ENCODE results near the gene CD72. TPM values are rescaled to one million over a fixed set of nuclear protein-coding genes. Genes with fewer than 3 reads are reported as not detected.

CD72 gene
- total RNA-seq, 2 donors from 2014 or later = 3.3 to 3.9 TPM

- WGBS, 2 donors = 66 to 77% methylated on average over 4 to 7 of the region's 7 CpGs
- TF ChIP-seq POLR2A (IDR thresholded peaks at IDR 0.05) = no peak
- TF ChIP-seq, protein P1, sequence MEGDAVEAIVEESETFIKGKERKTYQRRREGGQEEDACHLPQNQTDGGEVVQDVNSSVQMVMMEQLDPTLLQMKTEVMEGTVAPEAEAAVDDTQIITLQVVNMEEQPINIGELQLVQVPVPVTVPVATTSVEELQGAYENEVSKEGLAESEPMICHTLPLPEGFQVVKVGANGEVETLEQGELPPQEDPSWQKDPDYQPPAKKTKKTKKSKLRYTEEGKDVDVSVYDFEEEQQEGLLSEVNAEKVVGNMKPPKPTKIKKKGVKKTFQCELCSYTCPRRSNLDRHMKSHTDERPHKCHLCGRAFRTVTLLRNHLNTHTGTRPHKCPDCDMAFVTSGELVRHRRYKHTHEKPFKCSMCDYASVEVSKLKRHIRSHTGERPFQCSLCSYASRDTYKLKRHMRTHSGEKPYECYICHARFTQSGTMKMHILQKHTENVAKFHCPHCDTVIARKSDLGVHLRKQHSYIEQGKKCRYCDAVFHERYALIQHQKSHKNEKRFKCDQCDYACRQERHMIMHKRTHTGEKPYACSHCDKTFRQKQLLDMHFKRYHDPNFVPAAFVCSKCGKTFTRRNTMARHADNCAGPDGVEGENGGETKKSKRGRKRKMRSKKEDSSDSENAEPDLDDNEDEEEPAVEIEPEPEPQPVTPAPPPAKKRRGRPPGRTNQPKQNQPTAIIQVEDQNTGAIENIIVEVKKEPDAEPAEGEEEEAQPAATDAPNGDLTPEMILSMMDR (IDR thresholded peaks at IDR 0.05) = no peak
- peaks cover 15% of the 10 kb centered on the region for H3K4me1 ChIP-seq
- DNase-seq (peak in 1 of 4 donors; percentile 12), ATAC-seq (peak; percentile 17)
- no peaks in the 10 kb centered on the region for H3K36me3 ChIP-seq (replicated peaks in 1 of 2; ENCODE audit: insufficient read depth in 1 of 2, low read depth in 2 of 2)
- no peak overlapping the region for H3K4me3 ChIP-seq
- intact Hi-C loops (cut with DNase I) = loop anchor here (5.0 kb wide), 1 partner anchor 80 kb away; the partner anchor contains the start of genes CREB3 and TLN1
- H3K27ac ChIP-seq = peak overlapping the region in 3 of 4 donors; percentile 17 to 56 (median 45)
- no peaks in the 10 kb centered on the region for H3K9me3 ChIP-seq
- no peaks in the 10 kb centered on the region for H3K27me3 ChIP-seq
Observed at GRCh38 chr9:35651956-35652828, 34.0 kb upstream of the CD72 start.

- intact Hi-C loops (cut with DNase I) = loop anchor here (5.0 kb wide), 1 partner anchor 82 kb away; the partner anchor contains the start of genes CREB3 and TLN1
- no peak for ATAC-seq
- DNase-seq = peak in 1 of 4 donors; percentile 12
- Histone ChIP-seq H3K4me3 (no peak within 1 kb of the TSS), H3K9me3 (no peaks in the 10 kb centered on the region), H3K4me1 (peaks cover 16% of the 10 kb centered on the region), H3K27me3 (no peaks in the 10 kb centered on the region), H3K36me3 (replicated peaks in 1 of 2; ENCODE audit: insufficient read depth in 1 of 2, low read depth in 2 of 2) (no peaks in the 10 kb centered on the region), H3K27ac (no peak within 1 kb of the TSS)
- TF ChIP-seq POLR2A (IDR thresholded peaks at IDR 0.05) = no peak
- TF ChIP-seq, protein P1 (IDR thresholded peaks at IDR 0.05) = no peak
- 75 to 83% methylated on average over 12 to 22 of the region's 22 CpGs for WGBS, 2 donors
Observed at GRCh38 chr9:35650341-35651158, 32.3 kb upstream of the CD72 start, which contains the start of gene SIT1. TSS of gene SIT1 (minus strand) at chr9:35650931. CDS start at chr9:35650853, 78 bp downstream.

DNA sequence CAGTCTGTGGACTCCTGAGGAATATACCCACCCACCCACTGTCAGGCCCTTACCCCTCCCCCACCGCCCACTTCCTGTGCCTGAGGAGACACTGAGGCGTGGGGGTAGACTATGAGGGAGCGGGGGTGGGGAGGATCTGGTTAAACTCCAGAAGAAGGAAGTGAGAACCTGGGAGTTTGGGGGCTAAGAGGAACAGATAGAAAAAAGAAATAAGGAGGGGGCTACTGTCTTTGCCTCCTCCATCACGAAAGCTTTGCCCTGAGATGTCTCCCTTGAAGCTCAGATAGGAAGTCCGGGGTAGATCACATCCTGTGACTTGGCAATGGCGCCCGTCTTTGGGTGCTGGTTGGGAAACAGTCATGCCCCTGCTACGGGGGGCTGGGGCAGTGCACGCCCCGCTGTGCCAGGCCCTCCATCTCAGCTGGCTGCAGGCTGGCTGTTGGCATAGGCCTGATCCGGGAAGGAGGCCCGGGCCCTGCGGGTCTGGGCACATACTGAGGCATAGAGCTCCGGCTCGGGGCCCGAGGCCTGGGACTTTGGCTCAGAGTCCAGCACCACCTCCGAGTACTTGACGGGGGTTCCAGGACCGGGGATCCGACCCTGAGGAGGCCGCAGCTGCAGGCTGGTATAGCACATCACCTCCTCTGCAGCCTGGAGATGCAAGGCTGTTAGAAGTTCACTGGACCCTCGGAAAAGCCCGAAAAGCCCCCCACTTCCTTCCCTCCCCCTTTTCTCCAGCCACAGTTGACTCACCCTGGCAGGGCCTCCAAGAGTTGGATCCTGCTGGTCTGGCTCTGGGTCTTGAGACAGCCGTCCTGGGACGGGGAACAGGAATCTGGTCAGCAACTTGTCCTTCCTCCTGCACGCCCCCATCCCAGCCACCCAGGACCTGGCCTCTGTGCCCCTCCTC lies 31.5 kb upstream of the CD72 start:
- Histone ChIP-seq H3K36me3 (replicated peaks in 1 of 2; ENCODE audit: insufficient read depth in 1 of 2, low read depth in 2 of 2) (no peaks in the 10 kb centered on the region), H3K4me3 (no peak overlapping the region), H3K27me3 (no peaks in the 10 kb centered on the region), H3K4me1 (peaks cover 16% of the 10 kb centered on the region), H3K9me3 (no peaks in the 10 kb centered on the region), H3K27ac (no peak overlapping the region)
- no peak for ATAC-seq
- TF ChIP-seq POLR2A (IDR thresholded peaks at IDR 0.05) = no peak
- TF ChIP-seq, protein P1 (IDR thresholded peaks at IDR 0.05) = no peak
- DNase-seq = no peak
- intact Hi-C loops (cut with DNase I) = loop anchor here (5.0 kb wide), 1 partner anchor 83 kb away; the partner anchor contains the start of genes CREB3 and TLN1
- WGBS, 2 donors = 76 to 82% methylated on average over 10 to 26 of the region's 26 CpGs

- intact Hi-C loops (cut with DNase I) = no loop called here
- TF ChIP-seq, protein P1 (IDR thresholded peaks at IDR 0.05) = peak; percentile 82 to 99 (median 98)
- peak; percentile 73 to 94 (median 93) for TF ChIP-seq POLR2A (IDR thresholded peaks at IDR 0.05)
- Histone ChIP-seq H3K27ac (peak overlapping the region; percentile 68 to 94 (median 78)), H3K27me3 (no peaks in the 10 kb centered on the region), H3K9me3 (no peaks in the 10 kb centered on the region), H3K4me1 (peaks cover 11% of the 10 kb centered on the region), H3K36me3 (replicated peaks in 1 of 2; ENCODE audit: insufficient read depth in 1 of 2, low read depth in 2 of 2) (no peaks in the 10 kb centered on the region), H3K4me3 (peak overlapping the region; percentile 44 to 58)
- DNase-seq = peak; percentile 93 to 94 (median 94)
- peak; percentile 98 for ATAC-seq
- 0 to 1% methylated on average over 19 to 58 of the region's 58 CpGs for WGBS, 2 donors
Observed at GRCh38 chr9:35646533-35647265, 28.5 kb upstream of the CD72 start.
